Measurements from ENCODE around the gene VGF.

The VGF gene

GRCh38 chr7:101185258-101185839, 20.0 kb upstream of the VGF start:
- no peak for DNase-seq

GRCh38 chr7:101180130-101180755, 14.9 kb upstream of the VGF start, which contains the start of gene NAT16:
Gene NAT16, minus strand, starts transcription at chr7:101180293. Its CDS starts 5,486 bp downstream, at chr7:101174807.
- no peak for DNase-seq

- no peak for DNase-seq
Observed at GRCh38 chr7:101179713-101180112, 14.3 kb upstream of the VGF start.

- DNase-seq = peak; percentile 56
Observed at GRCh38 chr7:101179117-101179516, 13.7 kb upstream of the VGF start.

GRCh38 chr7:101177644-101178043, 12.3 kb upstream of the VGF start:
- no peak for DNase-seq

- no peak for DNase-seq
Observed at GRCh38 chr7:101175664-101176063, 10.3 kb upstream of the VGF start.

- no peak for DNase-seq
Observed at GRCh38 chr7:101174322-101174854, 9.0 kb upstream of the VGF start.

- DNase-seq = peak; percentile 27
Observed at GRCh38 chr7:101173752-101174244, 8.4 kb upstream of the VGF start.

- DNase-seq = peak; percentile 64
Observed at GRCh38 chr7:101172854-101173751, 7.7 kb upstream of the VGF start.

GRCh38 chr7:101172005-101172853, 6.9 kb upstream of the VGF start:
- DNase-seq = peak; percentile 85

- DNase-seq = no peak
Observed at GRCh38 chr7:101171442-101171837, 6.1 kb upstream of the VGF start.

GRCh38 chr7:101170617-101171441, 5.5 kb upstream of the VGF start:
- no peak for DNase-seq

- peak; percentile 50 for DNase-seq
Observed at GRCh38 chr7:101169838-101170551, 4.6 kb upstream of the VGF start.

- no peak for DNase-seq
Observed at GRCh38 chr7:101169110-101169837, 3.9 kb upstream of the VGF start.

GRCh38 chr7:101168412-101169049, 3.2 kb upstream of the VGF start:
- no peak for DNase-seq

- DNase-seq = no peak
Observed at GRCh38 chr7:101167645-101168411, 2.5 kb upstream of the VGF start.

GRCh38 chr7:101166909-101167644, 1.7 kb upstream of the VGF start:
- peak; percentile 89 for DNase-seq

- no peak for DNase-seq
Observed at GRCh38 chr7:101166648-101166908, 1.2 kb upstream of the VGF start.
